Astrocyte (in vitro differentiated cells and primary cell): ENCODE data around the gene FCN1.

Experiments used
- EZH2 ChIP-seq: IDR thresholded peaks from 2 replicates; pipeline ENCODE4 v1.6.1; 2012; ENCODE audit warnings: mild to moderate bottlenecking, low read length, inconsistent platforms; ENCODE audit not compliant: insufficient read depth
- TF ChIP-seq, protein P1 (sequence below): IDR thresholded peaks from 2 replicates; pipeline ENCODE4 v1.5.1; 2011; ENCODE audit warnings: low read depth, mild to moderate bottlenecking, inconsistent platforms, low read length, moderate library complexity; ENCODE audit not compliant: insufficient read depth

- TF ChIP-seq, protein P1, sequence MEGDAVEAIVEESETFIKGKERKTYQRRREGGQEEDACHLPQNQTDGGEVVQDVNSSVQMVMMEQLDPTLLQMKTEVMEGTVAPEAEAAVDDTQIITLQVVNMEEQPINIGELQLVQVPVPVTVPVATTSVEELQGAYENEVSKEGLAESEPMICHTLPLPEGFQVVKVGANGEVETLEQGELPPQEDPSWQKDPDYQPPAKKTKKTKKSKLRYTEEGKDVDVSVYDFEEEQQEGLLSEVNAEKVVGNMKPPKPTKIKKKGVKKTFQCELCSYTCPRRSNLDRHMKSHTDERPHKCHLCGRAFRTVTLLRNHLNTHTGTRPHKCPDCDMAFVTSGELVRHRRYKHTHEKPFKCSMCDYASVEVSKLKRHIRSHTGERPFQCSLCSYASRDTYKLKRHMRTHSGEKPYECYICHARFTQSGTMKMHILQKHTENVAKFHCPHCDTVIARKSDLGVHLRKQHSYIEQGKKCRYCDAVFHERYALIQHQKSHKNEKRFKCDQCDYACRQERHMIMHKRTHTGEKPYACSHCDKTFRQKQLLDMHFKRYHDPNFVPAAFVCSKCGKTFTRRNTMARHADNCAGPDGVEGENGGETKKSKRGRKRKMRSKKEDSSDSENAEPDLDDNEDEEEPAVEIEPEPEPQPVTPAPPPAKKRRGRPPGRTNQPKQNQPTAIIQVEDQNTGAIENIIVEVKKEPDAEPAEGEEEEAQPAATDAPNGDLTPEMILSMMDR = no peak
- TF ChIP-seq EZH2 = no peak
These were observed 34.5 kb downstream of the FCN1 start for GRCh38 chr9:134883040-134883782.
